Small intestine (tissue), 16 donors: ENCODE measurements around the gene SRSF4. TPM values are rescaled to one million over a fixed set of nuclear protein-coding genes. Genes with fewer than 3 reads are reported as not detected.
A peak's percentile ranks its signal among the peaks of the same experiment; 100 is the strongest.

Experiments
- DNase-seq, 2 donors: peaks; one replicate each; pipeline versions ENCODE4 v3.0.0 to v3.0.0-alpha.2; 2013
- FAIRE-seq: peaks from 2 replicates; lab custom pipeline; 2012; peaks lifted over from hg19 to GRCh38; lab: Jason Lieb, UNC
- H3K27ac ChIP-seq, 3 donors: one replicate each; pipeline ENCODE4 v1.5.1; 2013; ENCODE audit warnings: low read length in 2 of 3, mild to moderate bottlenecking in 2 of 3, control low read depth in 1 of 3, inconsistent platforms in 1 of 3, low read depth in 1 of 3, moderate library complexity in 1 of 3
- H3K27me3 ChIP-seq, 3 donors: one replicate each; pipeline ENCODE4 v1.6.1; 2013; ENCODE audit warnings: low read length in 3 of 3, inconsistent platforms in 1 of 3; ENCODE audit not compliant: control insufficient read depth in 3 of 3, insufficient read depth in 3 of 3
- H3K36me3 ChIP-seq, 3 donors: one replicate each; pipeline ENCODE4 v1.6.1; 2013; ENCODE audit warnings: low read length in 3 of 3, inconsistent platforms in 1 of 3, low read depth in 1 of 3, mild to moderate bottlenecking in 1 of 3, moderate library complexity in 1 of 3; ENCODE audit not compliant: control insufficient read depth in 3 of 3, insufficient read depth in 2 of 3
- H3K4me1 ChIP-seq, 3 donors: one replicate each; pipeline ENCODE4 v1.6.1; 2013; ENCODE audit warnings: low read length in 2 of 3, inconsistent platforms in 1 of 3, low read depth in 1 of 3, mild to moderate bottlenecking in 1 of 3, moderate library complexity in 1 of 3; ENCODE audit not compliant: control insufficient read depth in 3 of 3, insufficient read depth in 2 of 3
- H3K4me3 ChIP-seq, 3 donors: one replicate each; pipeline ENCODE4 v1.5.1; 2013; ENCODE audit warnings: low read length in 3 of 3, control low read depth in 1 of 3, inconsistent platforms in 1 of 3, low read depth in 1 of 3, mild to moderate bottlenecking in 1 of 3, moderate library complexity in 1 of 3
- H3K9me3 ChIP-seq, 2 donors: one replicate each; pipeline ENCODE4 v1.6.1; 2013; ENCODE audit warnings: low read depth in 1 of 2, low read length in 1 of 2; ENCODE audit not compliant: control insufficient read depth in 2 of 2, insufficient read depth in 1 of 2
- WGBS, 3 donors: extraction: QIAGEN DNeasy Blood & Tissue Kit; methylation state at CpG; one replicate each; pipeline ENCODE4 v1.1.7; 2013; 5-methylcytosine and 5-hydroxymethylcytosine counted together
- long read RNA-seq, 10 donors: transcript quantifications; one replicate each; lab custom pipeline, GENCODE V29; 2026
- polyA plus RNA-seq, 4 donors: library from polyadenylated mRNA; stranded (reverse) in 3 of 4; unstranded in 1 of 4; fragments of 200-250 nt in 3 of 4; fragments of 120-200 nt in 1 of 4; gene quantifications; one replicate each; pipeline versions ENCODE4 v1.2.1 to v1.2.3, GENCODE V29; 2013
- donor health status: healthy with polysubstance abuse.
- donor health status: control.
- donor health status: control.
- donor health status: Bipolar disorder and iron deficiency.
- donor health status: healthy.

The SRSF4 gene
- polyA plus RNA-seq, result 100 to 1,000 TPM in 1 of 4 donors, 10 to 100 TPM in 3; 65.1 to 149 (median 85.6) TPM
- long read RNA-seq, donor 1, result 0 reads
- long read RNA-seq, donor 2, transcript SRSF4-201 (6 exons, 2,387 nt), result major isoform, 12 of 14 reads
- long read RNA-seq, donor 2, partial matches to known transcripts, result 0 of 14 reads
- long read RNA-seq, donor 2, other reads (novel, unspliced or antisense), result 0 of 14 reads
- long read RNA-seq, donor 3, transcript SRSF4-201 (6 exons, 2,387 nt), result major isoform, 20 of 29 reads
- long read RNA-seq, donor 3, partial matches to known transcripts, result 7 of 29 reads
- long read RNA-seq, donor 3, other reads (novel, unspliced or antisense), result 0 of 29 reads
- long read RNA-seq, donor 4, partial matches to known transcripts, result 0 of 1 reads
- long read RNA-seq, donor 4, other reads (novel, unspliced or antisense), result 0 of 1 reads
- long read RNA-seq, donor 5, transcript SRSF4-201 (6 exons, 2,387 nt), result major isoform, 8 of 15 reads
- long read RNA-seq, donor 5, partial matches to known transcripts, result 6 of 15 reads
- long read RNA-seq, donor 5, other reads (novel, unspliced or antisense), result 0 of 15 reads
- long read RNA-seq, donor 6, transcript SRSF4-202 (5 exons, 1,264 nt), result minor isoform, 5 of 39 reads
- long read RNA-seq, donor 6, transcript SRSF4-201 (6 exons, 2,387 nt), result major isoform, 27 of 39 reads
- long read RNA-seq, donor 6, partial matches to known transcripts, result 6 of 39 reads
- long read RNA-seq, donor 6, other reads (novel, unspliced or antisense), result 0 of 39 reads
- long read RNA-seq, donor 7, result 0 reads
- long read RNA-seq, donor 8, partial matches to known transcripts, result 0 of 1 reads
- long read RNA-seq, donor 8, other reads (novel, unspliced or antisense), result 0 of 1 reads
- long read RNA-seq, donor 9, transcript SRSF4-201 (6 exons, 2,387 nt), result major isoform, 6 of 6 reads
- long read RNA-seq, donor 9, partial matches to known transcripts, result 0 of 6 reads
- long read RNA-seq, donor 9, other reads (novel, unspliced or antisense), result 0 of 6 reads
- long read RNA-seq, donor 10, transcript SRSF4-201 (6 exons, 2,387 nt), result major isoform, 33 of 57 reads
- long read RNA-seq, donor 10, partial matches to known transcripts, result 20 of 57 reads
- long read RNA-seq, donor 10, other reads (novel, unspliced or antisense), result 0 of 57 reads

- Histone ChIP-seq H3K36me3 (peaks cover 0 to 13% (median 0%) of the 10 kb centered on the region in 3 donors), H3K9me3 (no peaks in the 10 kb centered on the region), H3K27ac (peak within 1 kb of the TSS; percentile 91 to 100 (median 100)), H3K4me1 (peaks cover 0 to 37% (median 4%) of the 10 kb centered on the region in 3 donors), H3K27me3 (no peaks in the 10 kb centered on the region), H3K4me3 (peak within 1 kb of the TSS; percentile 69 to 100 (median 99))
- no peak for FAIRE-seq
- 0 to 1% (median 1%) methylated on average over 75 to 100 of the region's 100 CpGs for WGBS, 3 donors
- DNase-seq, result peak; percentile 99 to 100
Observed at GRCh38 chr1:29181413-29182225, at the start of gene SRSF4. Gene SRSF4 (minus strand): TSS chr1:29181900. CDS start chr1:29181752, 148 bp downstream.

DNA sequence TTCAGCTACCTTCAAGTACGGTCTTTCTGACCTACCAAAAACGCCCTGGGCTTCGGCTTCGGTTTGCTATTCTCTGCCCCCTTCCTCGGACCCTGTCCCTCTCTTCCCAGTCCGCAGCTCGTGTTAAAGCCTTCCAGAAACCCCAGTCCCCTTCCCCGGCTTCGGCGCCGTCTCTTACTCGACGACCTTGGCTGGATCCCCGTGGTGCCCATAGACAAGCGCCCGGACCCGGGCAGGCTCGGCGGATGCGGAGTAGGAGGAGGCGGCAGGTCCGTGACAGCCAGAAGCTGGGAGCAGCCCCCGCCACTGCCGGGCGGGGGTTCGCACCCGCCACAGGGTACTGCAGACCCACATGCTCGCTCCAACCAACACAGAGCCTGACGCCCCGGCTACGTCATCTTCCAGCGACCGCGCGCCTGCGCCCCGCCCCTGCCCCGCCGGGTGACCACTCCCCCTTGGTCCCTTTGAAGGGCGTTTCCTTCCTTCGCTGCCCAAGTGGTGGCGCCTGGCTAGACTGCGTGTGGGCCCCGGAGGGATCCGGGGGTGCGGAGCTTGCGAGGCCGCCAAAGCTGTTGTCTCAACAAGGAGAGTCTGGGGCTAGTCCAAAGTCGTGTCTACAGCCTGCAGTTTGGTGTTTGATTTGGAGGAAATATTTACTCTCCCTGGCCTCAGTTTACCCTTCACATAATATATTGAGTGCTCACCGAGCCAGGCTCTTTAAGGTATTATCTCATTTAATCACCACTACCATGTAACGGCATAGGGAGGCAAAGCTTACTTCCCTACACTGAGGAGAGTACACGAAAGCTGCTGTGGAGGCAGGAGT lies 49.1 kb upstream of the SRSF4 start, which contains the start of gene MECR:
TSS of gene MECR (minus strand) at position 382 of the 826 bp plus-strand sequence. CDS start at position 354, 28 bp downstream.
- WGBS, 3 donors, result 2% methylated on average over 50 to 52 of the region's 52 CpGs
- DNase-seq (peak; percentile 88 to 96), FAIRE-seq (no peak)
- Histone ChIP-seq H3K4me1 (peaks cover 0 to 9% (median 0%) of the 10 kb centered on the region in 3 donors), H3K4me3 (peak within 1 kb of the TSS; percentile 58 to 99 (median 82)), H3K36me3 (no peaks in the 10 kb centered on the region), H3K27me3 (peaks cover 0 to 16% (median 0%) of the 10 kb centered on the region in 3 donors), H3K27ac (peak within 1 kb of the TSS; percentile 57 to 68 (median 61)), H3K9me3 (no peaks in the 10 kb centered on the region)

DNA sequence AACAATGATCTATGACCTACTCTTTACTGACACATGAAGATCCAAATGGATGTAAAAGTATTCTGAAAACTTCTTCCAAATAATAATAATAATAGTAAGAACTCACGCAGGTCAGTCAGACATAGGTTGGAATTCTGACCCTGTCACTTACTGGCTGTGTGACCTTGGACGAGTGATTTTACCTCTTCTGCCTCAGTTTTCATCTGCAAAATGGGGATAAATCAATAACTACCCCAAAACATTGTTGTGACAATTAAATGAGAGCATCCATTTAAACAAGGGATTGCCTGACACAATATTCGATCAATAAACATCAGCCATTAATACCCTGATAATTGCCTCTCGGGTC lies 48.5 kb upstream of the SRSF4 start:
- H3K4me1 ChIP-seq, result peaks cover 0 to 9% (median 0%) of the 10 kb centered on the region in 3 donors
- H3K27me3 ChIP-seq, result peaks cover 0 to 16% (median 0%) of the 10 kb centered on the region in 3 donors
- FAIRE-seq (no peak), DNase-seq (no peak)
- H3K36me3 ChIP-seq, result no peaks in the 10 kb centered on the region
- H3K27ac ChIP-seq, result peak overlapping the region in 2 of 3 donors; percentile 61 to 68
- H3K9me3 ChIP-seq, result no peaks in the 10 kb centered on the region
- 3 to 12% (median 8%) methylated on average over 4 of the region's 4 CpGs for WGBS, 3 donors
- H3K4me3 ChIP-seq, result peak overlapping the region; percentile 58 to 99 (median 82)

DNA sequence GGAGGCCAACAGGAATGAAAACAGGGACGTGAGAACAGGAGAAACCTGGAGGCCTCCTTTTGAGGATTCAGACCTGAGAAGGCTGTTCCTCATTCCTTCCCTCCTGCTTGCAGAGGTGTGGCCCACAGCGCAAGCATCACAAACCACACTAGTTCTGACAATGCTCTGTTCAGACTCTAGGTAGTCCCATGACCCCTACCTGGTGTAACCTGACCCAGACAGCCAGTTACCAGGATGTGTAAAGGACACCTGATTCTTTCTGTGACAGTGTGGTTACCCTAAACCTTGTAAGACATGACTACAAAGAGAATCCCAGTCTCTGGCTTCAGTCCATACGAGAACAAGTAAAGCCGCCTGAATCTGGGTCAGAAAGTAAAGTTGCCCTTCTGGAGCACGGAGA lies 45.8 kb upstream of the SRSF4 start:
- Histone ChIP-seq H3K4me1 (peaks cover 0 to 13% (median 0%) of the 10 kb centered on the region in 3 donors), H3K27ac (no peak overlapping the region), H3K9me3 (no peaks in the 10 kb centered on the region), H3K27me3 (peaks cover 0 to 2% (median 0%) of the 10 kb centered on the region in 3 donors), H3K4me3 (no peak overlapping the region), H3K36me3 (peaks cover 0 to 16% (median 0%) of the 10 kb centered on the region in 3 donors)
- 89 to 93% (median 92%) methylated on average over 5 of the region's 5 CpGs for WGBS, 3 donors
- FAIRE-seq, result no peak
- no peak for DNase-seq

- WGBS, 3 donors, result 79 to 86% (median 84%) methylated on average over 4 of the region's 4 CpGs
- H3K27ac ChIP-seq, result peak overlapping the region in 1 of 3 donors; percentile 51
- H3K4me1 ChIP-seq, result peaks cover 0 to 13% (median 0%) of the 10 kb centered on the region in 3 donors
- peaks cover 0 to 23% (median 0%) of the 10 kb centered on the region in 3 donors for H3K36me3 ChIP-seq
- H3K4me3 ChIP-seq, result no peak overlapping the region
- DNase-seq (peak in 1 of 2 donors; percentile 25), FAIRE-seq (no peak)
- H3K9me3 ChIP-seq, result no peaks in the 10 kb centered on the region
- no peaks in the 10 kb centered on the region for H3K27me3 ChIP-seq
Observed at GRCh38 chr1:29225361-29225760, 43.7 kb upstream of the SRSF4 start.

DNA sequence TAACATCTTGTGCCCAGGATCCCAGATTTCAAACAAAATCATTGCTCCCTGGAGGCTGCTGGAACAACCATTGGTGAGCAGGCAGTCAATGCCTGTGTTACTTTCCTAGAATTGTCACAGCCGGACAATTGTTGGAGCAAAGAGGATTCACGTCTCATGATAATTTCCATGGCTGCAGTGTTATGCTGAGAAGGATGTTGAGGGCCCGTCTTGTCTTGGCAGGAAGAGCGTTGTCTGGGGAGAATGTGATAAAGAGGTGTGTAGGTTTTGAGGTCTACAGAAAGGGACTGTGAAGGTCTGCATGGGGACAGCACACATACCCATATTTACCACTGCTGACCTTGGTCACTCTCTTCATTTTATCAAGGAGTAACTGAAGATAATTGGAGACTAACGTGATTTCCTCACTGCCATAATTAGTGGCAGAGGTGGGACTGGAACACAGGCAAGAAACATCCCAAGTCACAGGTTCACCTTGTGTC lies 42.7 kb upstream of the SRSF4 start:
- no peak for DNase-seq
- Histone ChIP-seq H3K9me3 (no peaks in the 10 kb centered on the region), H3K36me3 (peaks cover 0 to 23% (median 0%) of the 10 kb centered on the region in 3 donors), H3K4me1 (peaks cover 0 to 4% (median 0%) of the 10 kb centered on the region in 3 donors), H3K4me3 (no peak overlapping the region), H3K27me3 (no peaks in the 10 kb centered on the region), H3K27ac (no peak overlapping the region)
- WGBS, 3 donors, result 87 to 93% (median 88%) methylated on average over 5 of the region's 5 CpGs
- no peak for FAIRE-seq

DNA sequence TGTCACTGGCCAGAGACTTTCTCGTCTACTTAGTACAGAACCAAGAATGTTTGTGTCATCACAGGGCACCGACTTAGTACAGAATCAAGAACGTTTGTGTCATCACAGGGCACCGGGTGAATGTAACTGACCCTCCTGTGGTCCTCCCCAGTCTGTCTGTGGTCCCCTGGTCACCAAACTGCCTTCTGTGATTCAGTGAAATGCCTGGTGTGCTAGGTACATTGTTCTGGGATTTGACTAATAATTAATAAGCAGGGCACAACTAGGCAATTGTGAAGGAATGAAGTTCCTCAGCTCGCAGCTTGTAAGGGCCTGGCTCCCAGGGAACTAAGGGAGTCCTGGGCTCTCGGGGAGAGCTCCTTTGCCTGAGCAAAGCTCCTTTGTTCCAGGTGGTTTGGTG lies 41.8 kb upstream of the SRSF4 start:
- 79 to 84% (median 80%) methylated on average over 6 of the region's 6 CpGs for WGBS, 3 donors
- H3K27me3 ChIP-seq, result no peaks in the 10 kb centered on the region
- H3K9me3 ChIP-seq, result no peaks in the 10 kb centered on the region
- no peak overlapping the region for H3K27ac ChIP-seq
- H3K4me1 ChIP-seq, result peaks cover 0 to 4% (median 0%) of the 10 kb centered on the region in 3 donors
- peaks cover 0 to 25% (median 0%) of the 10 kb centered on the region in 3 donors for H3K36me3 ChIP-seq
- no peak for DNase-seq
- FAIRE-seq, result no peak
- H3K4me3 ChIP-seq, result no peak overlapping the region
